H1 (cell line): ENCODE measurements around the gene AHDC1. TPM values are rescaled to one million over a fixed set of nuclear protein-coding genes. Genes with fewer than 3 reads are reported as not detected.

Experiments used
- ATF2 ChIP-seq: IDR thresholded peaks from 2 replicates; pipeline ENCODE4 v1.6.1; 2012; ENCODE audit warnings: low read length, inconsistent platforms
- BCL11A ChIP-seq, 2 experiments: IDR thresholded peaks; one replicate each; pipeline ENCODE4 v1.6.1; 2011; ENCODE audit warnings: low read depth in 2 of 2, low read length in 2 of 2, mild to moderate bottlenecking in 2 of 2
- BRCA1 ChIP-seq: IDR thresholded peaks from 2 replicates; pipeline ENCODE4 v1.6.1; 2012; ENCODE audit warnings: low read depth, low read length, improper control_type of control experiment
- CBX5 ChIP-seq: fragments of 300-800, 300-1000 bp; sonication (generic); IDR thresholded peaks from 2 replicates; pipeline ENCODE4 v1.7.1; 2016; ENCODE audit warnings: antibody characterized with exemption, low read length, low read depth
- CREB1 ChIP-seq: IDR thresholded peaks from 2 replicates; pipeline ENCODE4 v1.6.1; 2012; ENCODE audit warnings: inconsistent platforms
- CTBP2 ChIP-seq: IDR thresholded peaks from 2 replicates; pipeline ENCODE4 v1.7.0; 2011; ENCODE audit warnings: borderline replicate concordance, mild to moderate bottlenecking, moderate library complexity, mixed read lengths, low read length; ENCODE audit not compliant: insufficient read depth, insufficient read length
- CTCF ChIP-seq, 3 experiments: IDR thresholded peaks; 1 replicate in 2 of 3; 2 replicates in 1 of 3; pipeline versions ENCODE4 v1.5.1 to v1.6.1; 2011; ENCODE audit warnings: low read length in 3 of 3, mild to moderate bottlenecking in 3 of 3, inconsistent platforms in 2 of 3, low read depth in 1 of 3, moderate library complexity in 1 of 3; ENCODE audit not compliant: insufficient read depth in 1 of 3; ENCODE audit errors: control extremely low read depth in 1 of 3
- GTF2F1 ChIP-seq: IDR thresholded peaks from 2 replicates; pipeline ENCODE4 v1.6.1; 2012; ENCODE audit warnings: low read depth, low read length, improper control_type of control experiment, borderline replicate concordance
- HDAC6 ChIP-seq: IDR thresholded peaks from one replicate; pipeline ENCODE4 v1.7.1; 2012; ENCODE audit warnings: low read depth, mild to moderate bottlenecking, inconsistent platforms, low read length, moderate library complexity
- JUN ChIP-seq: IDR thresholded peaks from 2 replicates; pipeline ENCODE4 v1.6.1; 2011; ENCODE audit warnings: low read depth, mild to moderate bottlenecking, improper control_type of control experiment, low read length
- JUND ChIP-seq: IDR thresholded peaks from 2 replicates; pipeline ENCODE4 v1.6.1; 2011; ENCODE audit warnings: mild to moderate bottlenecking, improper control_type of control experiment, low read length
- KDM4A ChIP-seq: IDR thresholded peaks from one replicate; pipeline ENCODE4 v1.7.1; 2012; ENCODE audit warnings: low read depth, mild to moderate bottlenecking, moderate library complexity, low read length, inconsistent platforms; ENCODE audit not compliant: severe bottlenecking
- NRF1 ChIP-seq: IDR thresholded peaks from 2 replicates; pipeline ENCODE4 v1.6.1; 2011; ENCODE audit warnings: mild to moderate bottlenecking, low read depth, low read length, improper control_type of control experiment
- RBBP5 ChIP-seq: IDR thresholded peaks from 2 replicates; pipeline ENCODE4 v1.7.1; 2012; ENCODE audit warnings: low read depth, mild to moderate bottlenecking, inconsistent platforms, low read length, moderate library complexity, borderline replicate concordance
- RXRA ChIP-seq: IDR thresholded peaks from 2 replicates; pipeline ENCODE4 v1.6.1; 2011; ENCODE audit warnings: low read depth, mild to moderate bottlenecking, low read length, moderate library complexity; ENCODE audit not compliant: insufficient read depth
- SIN3A ChIP-seq, 2 experiments: IDR thresholded peaks in 1 of 2; conservative IDR thresholded peaks in 1 of 2; 2 replicates each; pipeline ENCODE4 v1.6.1; 2011 to 2012; ENCODE audit warnings: low read length in 2 of 2, improper control_type of control experiment in 1 of 2, low read depth in 1 of 2, mild to moderate bottlenecking in 1 of 2
- SP2 ChIP-seq: IDR thresholded peaks from 2 replicates; pipeline ENCODE4 v1.6.1; 2012; ENCODE audit warnings: mild to moderate bottlenecking, low read length, inconsistent platforms
- TEAD4 ChIP-seq: IDR thresholded peaks from 2 replicates; pipeline ENCODE4 v1.6.1; 2012; ENCODE audit warnings: low read depth, low read length, inconsistent platforms, mixed read lengths
- YY1 ChIP-seq: IDR thresholded peaks from 2 replicates; pipeline ENCODE4 v1.6.1; 2011; ENCODE audit warnings: low read depth, mild to moderate bottlenecking, low read length
- polyA plus RNA-seq, 7 experiments: library from polyadenylated mRNA; depleted of rRNA in 3 of 7; stranded (reverse) in 5 of 7; unstranded in 2 of 7; fragments of >200 nt in 5 of 7; fragments of 200-250 nt in 2 of 7; gene quantifications; 1 replicate in 5 of 7; 2 replicates in 1 of 7; 4 replicates in 1 of 7; pipeline versions ENCODE4 v1.2.1 to v1.2.3, GENCODE V29; 2011 to 2013; ENCODE audit warnings: missing spikeins in 2 of 7, mixed read lengths in 2 of 7
- total RNA-seq: library from RNA; stranded (reverse); fragmentation: NEBNext Ultra II Directional; extraction: Animal tissue kit (Norgen Biotek cat#: 25700); gene quantifications from 2 replicates; pipeline ENCODE4 v1.2.1, GENCODE V29; 2021

AHDC1 gene
- total and polyA plus RNA-seq, 2 of the 8 experiments (the other 6 are each of a cell fraction or from before 2014, with no cell fraction given), result 4.4 to 35.1 TPM

- TF ChIP-seq RXRA (no peak), NRF1 (no peak), SIN3A (conservative IDR thresholded peaks at IDR 0.05 in 1 of 2, IDR thresholded peaks at IDR 0.05 in 1 of 2; ENCODE audit: low read depth in 1 of 2, low read length in 2 of 2) (0 out of 4 replicates have a peak, but pooled peaks of 1 of the 2 experiments have one; percentile 39), CREB1 (no peak), HDAC6 (no peak), ATF2 (no peak), SP2 (no peak), BRCA1 (no peak), JUND (peak; percentile 43), KDM4A (no peak), TEAD4 (0 out of 2 replicates have a peak, but pooled peaks have one; percentile 43), CTBP2 (no peak), RBBP5 (0 out of 2 replicates have a peak, but pooled peaks have one; percentile 69), GTF2F1 (no peak), CTCF (IDR thresholded peaks at IDR 0.05; ENCODE audit: control extremely low read depth in 1 of 3, insufficient read depth in 1 of 3, low read depth in 1 of 3, low read length in 3 of 3) (peak in 2 of 3 experiments; percentile 40 to 59; a peak in 3 of 4 replicates), BCL11A (IDR thresholded peaks at IDR 0.05; ENCODE audit: low read depth in 2 of 2, low read length in 2 of 2) (no peak), YY1 (no peak; the same call in 1 of the 2 replicates), JUN (no peak), CBX5 (no peak)
Observed at GRCh38 chr1:27574871-27575831, 28.8 kb downstream of the AHDC1 start (continued).
